ENCODE data around the gene ADAMTS17.

ADAMTS17 gene

GRCh38 chr15:100330221-100330620, 11.6 kb downstream of the ADAMTS17 start:
- H3K27me3 ChIP-seq (ENCODE audit: insufficient read depth, insufficient read length), result no peaks in the 10 kb centered on the region
- no peak overlapping the region for H3K9ac ChIP-seq (ENCODE audit: insufficient read length, low read depth)
- H3K9me3 ChIP-seq (ENCODE audit: insufficient read depth, low read length), result no peaks in the 10 kb centered on the region
- no peak for TF ChIP-seq SUZ12 (IDR thresholded peaks at IDR 0.05; ENCODE audit: extremely low read depth, insufficient read depth, insufficient read length)
- TF ChIP-seq ZNF274 (IDR thresholded peaks at IDR 0.05; ENCODE audit: low read depth, low read length), result no peak
- TF ChIP-seq YY1 (IDR thresholded peaks at IDR 0.05; ENCODE audit: insufficient read depth, insufficient read length), result no peak
- H3K36me3 ChIP-seq (ENCODE audit: insufficient read depth, insufficient read length, low read length), result no peaks in the 10 kb centered on the region
- DNase-seq (ENCODE audit: low read depth, low spot score), result no peak
- peaks cover 9% of the 10 kb centered on the region for H3K4me1 ChIP-seq (ENCODE audit: insufficient read depth, insufficient read length)
- H3K4me3 ChIP-seq (ENCODE audit: insufficient read length, low read depth), result no peak overlapping the region

DNA sequence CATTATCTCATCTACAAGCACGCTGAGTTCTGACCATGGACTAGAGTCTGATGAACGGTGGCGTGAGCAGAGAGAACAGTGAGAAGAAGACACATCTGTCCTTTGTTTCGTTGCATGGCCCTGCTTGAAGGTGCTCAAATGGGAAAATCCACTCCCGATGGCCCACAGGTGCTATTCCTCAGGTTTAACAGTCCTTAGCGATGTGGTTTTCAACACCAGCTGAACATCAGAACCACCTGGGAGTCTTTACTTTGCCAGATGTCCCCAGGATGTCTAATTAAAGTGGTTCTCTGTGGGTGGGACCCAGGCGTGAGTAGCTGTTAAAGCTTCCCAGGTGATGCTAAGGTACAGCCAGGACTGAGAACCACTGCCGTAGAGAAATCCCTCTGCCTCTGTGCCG, 13.0 kb downstream of the ADAMTS17 start:
- Histone ChIP-seq H3K27me3 (ENCODE audit: insufficient read depth, insufficient read length) (no peaks in the 10 kb centered on the region), H3K4me1 (ENCODE audit: insufficient read depth, insufficient read length) (no peaks in the 10 kb centered on the region), H3K36me3 (ENCODE audit: insufficient read depth, insufficient read length, low read length) (no peaks in the 10 kb centered on the region), H3K9me3 (ENCODE audit: insufficient read depth, low read length) (no peaks in the 10 kb centered on the region), H3K9ac (ENCODE audit: insufficient read length, low read depth) (no peak overlapping the region), H3K4me3 (ENCODE audit: insufficient read length, low read depth) (no peak overlapping the region)
- DNase-seq (ENCODE audit: low read depth, low spot score), result no peak
- TF ChIP-seq ZNF274 (IDR thresholded peaks at IDR 0.05; ENCODE audit: low read depth, low read length), result no peak
- TF ChIP-seq SUZ12 (IDR thresholded peaks at IDR 0.05; ENCODE audit: extremely low read depth, insufficient read depth, insufficient read length), result no peak
- no peak for TF ChIP-seq YY1 (IDR thresholded peaks at IDR 0.05; ENCODE audit: insufficient read depth, insufficient read length)

- Histone ChIP-seq H3K9ac (ENCODE audit: insufficient read length, low read depth) (no peak overlapping the region), H3K9me3 (ENCODE audit: insufficient read depth, low read length) (no peaks in the 10 kb centered on the region), H3K27me3 (ENCODE audit: insufficient read depth, insufficient read length) (no peaks in the 10 kb centered on the region), H3K4me3 (ENCODE audit: insufficient read length, low read depth) (no peak overlapping the region), H3K4me1 (ENCODE audit: insufficient read depth, insufficient read length) (no peaks in the 10 kb centered on the region), H3K36me3 (ENCODE audit: insufficient read depth, insufficient read length, low read length) (no peaks in the 10 kb centered on the region)
- DNase-seq (ENCODE audit: low read depth, low spot score), result no peak
- TF ChIP-seq ZNF274 (IDR thresholded peaks at IDR 0.05; ENCODE audit: low read depth, low read length), result no peak
- no peak for TF ChIP-seq SUZ12 (IDR thresholded peaks at IDR 0.05; ENCODE audit: extremely low read depth, insufficient read depth, insufficient read length)
- no peak for TF ChIP-seq YY1 (IDR thresholded peaks at IDR 0.05; ENCODE audit: insufficient read depth, insufficient read length)
Measured at GRCh38 chr15:100318880-100319279, 22.9 kb downstream of the ADAMTS17 start.

DNA sequence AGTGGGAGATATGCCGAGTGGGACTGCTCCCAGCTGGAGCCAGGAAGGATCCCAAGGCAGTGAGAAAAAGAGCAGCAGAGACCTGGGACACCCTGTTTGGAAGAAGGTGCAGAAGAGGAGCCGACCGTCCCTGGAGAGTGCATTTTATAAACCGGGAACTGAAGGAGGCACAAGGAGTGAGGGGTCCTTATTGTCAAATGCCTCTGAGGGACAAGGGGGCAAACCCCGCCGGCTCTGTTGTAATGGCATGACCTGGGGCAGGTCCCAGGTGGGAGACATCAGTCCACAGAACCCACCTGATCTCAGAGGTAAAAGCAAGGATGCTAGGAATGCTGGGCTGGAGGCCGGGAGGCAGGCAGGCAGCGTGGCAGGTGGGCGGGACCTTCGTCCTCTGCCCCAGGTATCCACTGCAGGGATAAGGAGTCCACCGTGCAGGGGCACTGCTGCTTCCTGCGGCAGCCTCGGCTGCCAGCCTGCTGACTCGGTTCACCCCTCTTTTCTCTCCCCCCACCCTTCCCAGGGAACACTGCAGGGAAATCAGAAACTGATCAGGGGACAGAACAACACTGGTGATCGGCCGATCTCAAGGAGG, 26.9 kb downstream of the ADAMTS17 start:
- Histone ChIP-seq H3K4me3 (ENCODE audit: insufficient read length, low read depth) (no peak overlapping the region), H3K27me3 (ENCODE audit: insufficient read depth, insufficient read length) (no peaks in the 10 kb centered on the region), H3K4me1 (ENCODE audit: insufficient read depth, insufficient read length) (peaks cover 6% of the 10 kb centered on the region), H3K36me3 (ENCODE audit: insufficient read depth, insufficient read length, low read length) (no peaks in the 10 kb centered on the region), H3K9ac (ENCODE audit: insufficient read length, low read depth) (no peak overlapping the region), H3K9me3 (ENCODE audit: insufficient read depth, low read length) (peaks cover 10% of the 10 kb centered on the region; the same call in 1 of the 2 replicates)
- TF ChIP-seq ZNF274 (IDR thresholded peaks at IDR 0.05; ENCODE audit: low read depth, low read length) (no peak), SUZ12 (IDR thresholded peaks at IDR 0.05; ENCODE audit: extremely low read depth, insufficient read depth, insufficient read length) (no peak), YY1 (IDR thresholded peaks at IDR 0.05; ENCODE audit: insufficient read depth, insufficient read length) (no peak)
- no peak for DNase-seq (ENCODE audit: low read depth, low spot score)

DNA sequence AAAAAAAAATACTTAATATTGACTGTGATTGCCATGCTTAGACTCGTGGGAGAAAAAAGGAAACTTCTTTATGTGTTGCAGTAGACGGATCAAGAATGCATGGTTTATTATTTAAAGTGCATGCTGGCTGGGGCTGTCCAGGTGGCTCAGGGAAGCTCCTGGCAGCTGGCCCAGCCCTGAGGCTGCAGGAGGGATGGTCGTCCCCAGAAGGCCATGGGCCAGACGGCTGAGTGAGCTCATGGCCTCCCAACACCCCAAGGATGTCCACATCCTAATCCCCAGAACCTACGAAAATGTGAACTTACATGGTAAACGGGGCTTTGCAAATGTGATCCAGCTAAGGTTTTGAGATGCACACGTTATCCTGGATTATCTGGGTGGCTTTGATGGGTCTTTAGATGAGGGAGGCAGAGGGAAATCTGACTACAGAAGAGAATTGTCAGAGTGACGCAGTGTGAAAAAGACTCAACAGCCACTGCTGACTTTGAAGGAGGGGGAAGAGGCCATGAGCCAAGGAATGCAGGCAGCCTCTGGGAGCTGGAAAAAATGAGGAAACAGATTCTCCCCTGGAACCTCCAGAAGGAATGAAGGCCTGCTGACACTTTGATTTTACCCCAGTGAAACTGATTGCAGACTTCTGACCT, 29.8 kb downstream of the ADAMTS17 start:
- H3K4me3 ChIP-seq (ENCODE audit: insufficient read length, low read depth), result no peak overlapping the region
- DNase-seq (ENCODE audit: low read depth, low spot score), result no peak
- H3K9ac ChIP-seq (ENCODE audit: insufficient read length, low read depth), result no peak overlapping the region
- no peaks in the 10 kb centered on the region for H3K27me3 ChIP-seq (ENCODE audit: insufficient read depth, insufficient read length)
- no peaks in the 10 kb centered on the region for H3K36me3 ChIP-seq (ENCODE audit: insufficient read depth, insufficient read length, low read length)
- H3K4me1 ChIP-seq (ENCODE audit: insufficient read depth, insufficient read length), result peaks cover 6% of the 10 kb centered on the region
- TF ChIP-seq ZNF274 (IDR thresholded peaks at IDR 0.05; ENCODE audit: low read depth, low read length) (no peak), YY1 (IDR thresholded peaks at IDR 0.05; ENCODE audit: insufficient read depth, insufficient read length) (no peak), SUZ12 (IDR thresholded peaks at IDR 0.05; ENCODE audit: extremely low read depth, insufficient read depth, insufficient read length) (no peak)
- peaks cover 10% of the 10 kb centered on the region; the same call in 1 of the 2 replicates for H3K9me3 ChIP-seq (ENCODE audit: insufficient read depth, low read length)

GRCh38 chr15:100311154-100311625, 30.6 kb downstream of the ADAMTS17 start:
- no peak for DNase-seq (ENCODE audit: low read depth, low spot score)
- Histone ChIP-seq H3K27me3 (ENCODE audit: insufficient read depth, insufficient read length) (no peaks in the 10 kb centered on the region), H3K9ac (ENCODE audit: insufficient read length, low read depth) (no peak overlapping the region), H3K36me3 (ENCODE audit: insufficient read depth, insufficient read length, low read length) (no peaks in the 10 kb centered on the region), H3K4me1 (ENCODE audit: insufficient read depth, insufficient read length) (peaks cover 6% of the 10 kb centered on the region), H3K9me3 (ENCODE audit: insufficient read depth, low read length) (peaks cover 10% of the 10 kb centered on the region; the same call in 1 of the 2 replicates), H3K4me3 (ENCODE audit: insufficient read length, low read depth) (no peak overlapping the region)
- TF ChIP-seq YY1 (IDR thresholded peaks at IDR 0.05; ENCODE audit: insufficient read depth, insufficient read length), result no peak
- no peak for TF ChIP-seq ZNF274 (IDR thresholded peaks at IDR 0.05; ENCODE audit: low read depth, low read length)
- no peak for TF ChIP-seq SUZ12 (IDR thresholded peaks at IDR 0.05; ENCODE audit: extremely low read depth, insufficient read depth, insufficient read length)

DNA sequence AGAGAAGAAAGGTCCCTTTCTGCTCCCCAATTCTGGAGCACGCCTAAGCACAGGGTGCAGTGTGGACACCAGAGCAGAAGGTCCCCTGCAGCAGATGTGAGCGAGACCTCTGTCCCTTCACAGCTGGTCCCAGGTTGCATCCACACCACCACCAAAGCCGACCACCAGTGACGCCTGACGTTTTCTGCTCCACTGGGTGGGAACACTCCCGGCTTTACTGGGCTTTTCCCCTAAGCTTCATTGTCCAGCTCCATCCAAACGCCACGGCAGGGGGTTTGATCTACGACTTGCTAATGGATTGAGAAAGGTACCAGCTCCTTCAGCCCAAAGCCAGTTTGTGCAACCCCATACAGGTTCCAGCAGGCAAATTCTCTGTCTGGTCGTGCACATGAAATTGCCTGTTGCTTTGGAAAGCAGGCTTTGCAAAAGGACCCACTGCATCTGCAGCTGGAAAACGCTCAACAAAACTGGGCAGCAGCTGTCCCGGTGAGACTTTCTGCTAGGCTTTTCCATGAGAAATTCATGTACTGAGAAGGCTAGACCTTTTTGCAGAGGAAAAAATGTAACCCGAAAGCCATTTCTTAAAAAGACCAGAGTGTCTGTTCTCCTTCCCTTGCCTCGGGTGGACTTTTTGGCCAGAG, 31.1 kb downstream of the ADAMTS17 start:
- Histone ChIP-seq H3K27me3 (ENCODE audit: insufficient read depth, insufficient read length) (no peaks in the 10 kb centered on the region), H3K9me3 (ENCODE audit: insufficient read depth, low read length) (peaks cover 10% of the 10 kb centered on the region; the same call in 1 of the 2 replicates), H3K9ac (ENCODE audit: insufficient read length, low read depth) (no peak overlapping the region), H3K36me3 (ENCODE audit: insufficient read depth, insufficient read length, low read length) (no peaks in the 10 kb centered on the region), H3K4me3 (ENCODE audit: insufficient read length, low read depth) (no peak overlapping the region), H3K4me1 (ENCODE audit: insufficient read depth, insufficient read length) (peaks cover 6% of the 10 kb centered on the region)
- no peak for DNase-seq (ENCODE audit: low read depth, low spot score)
- TF ChIP-seq SUZ12 (IDR thresholded peaks at IDR 0.05; ENCODE audit: extremely low read depth, insufficient read depth, insufficient read length) (no peak), YY1 (IDR thresholded peaks at IDR 0.05; ENCODE audit: insufficient read depth, insufficient read length) (no peak), ZNF274 (IDR thresholded peaks at IDR 0.05; ENCODE audit: low read depth, low read length) (no peak)
